AG09319 (cell line): ENCODE measurements around the gene CD81.

Experiments
- DNase-seq: peaks from one replicate; pipeline ENCODE4 v3.0.0-alpha.2; 2010; ENCODE audit warnings: low read depth; ENCODE audit errors: extremely low read depth
- CTCF ChIP-seq: IDR thresholded peaks from 2 replicates; pipeline ENCODE4 v1.5.1; 2011; ENCODE audit warnings: low read depth, mild to moderate bottlenecking, inconsistent platforms, low read length, moderate library complexity

Gene CD81

DNA sequence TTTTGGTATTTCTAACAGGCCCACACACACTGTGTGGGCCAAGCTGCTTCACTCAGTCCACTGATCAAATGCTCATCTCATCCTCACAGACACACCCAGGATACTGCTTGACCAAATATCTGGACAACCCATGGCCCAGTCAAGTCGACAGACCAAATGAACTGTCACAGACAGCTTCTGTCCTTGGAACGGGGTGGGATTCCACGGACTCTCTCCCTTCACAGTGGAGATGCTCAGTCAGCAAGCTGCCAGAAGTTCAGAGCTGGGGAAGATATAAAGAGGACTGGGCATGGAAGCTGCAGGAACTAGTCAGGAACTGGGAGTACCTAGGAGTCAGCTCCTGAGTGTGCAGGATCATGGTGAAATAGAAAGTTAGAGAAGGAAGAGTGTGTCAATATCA, 34.6 kb upstream of the CD81 start:
- TF ChIP-seq CTCF = no peak
- no peak for DNase-seq

- TF ChIP-seq CTCF = no peak
- DNase-seq = no peak
Measured at GRCh38 chr11:2342981-2343380, 34.1 kb upstream of the CD81 start.

GRCh38 chr11:2343502-2343901, 33.6 kb upstream of the CD81 start:
- no peak for TF ChIP-seq CTCF

DNA sequence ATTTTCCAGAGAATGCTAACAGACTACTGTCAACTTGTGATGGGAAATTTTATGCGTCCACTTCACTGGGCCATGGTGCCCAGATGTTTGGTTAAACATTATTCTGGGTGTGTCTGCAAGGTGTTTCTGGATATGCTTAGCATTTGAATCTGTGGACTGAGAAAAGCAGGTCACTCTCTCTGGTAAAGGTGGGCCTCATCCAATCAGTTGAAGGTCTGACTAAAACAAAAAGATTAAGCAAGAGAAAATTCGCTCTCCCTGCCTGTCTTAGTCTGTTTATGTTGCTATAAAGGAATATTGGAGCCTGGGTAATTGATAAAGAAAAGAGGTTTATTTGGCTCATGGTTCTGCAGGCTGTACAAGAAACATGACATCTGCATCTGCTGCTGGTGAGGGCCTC, 32.1 kb upstream of the CD81 start:
- DNase-seq = no peak
- no peak for TF ChIP-seq CTCF

More at GRCh38 chr11:2343502-2343901, 33.6 kb upstream of the CD81 start:
- no peak for DNase-seq

GRCh38 chr11:2346014-2346413, 31.1 kb upstream of the CD81 start:
- no peak for DNase-seq
- no peak for TF ChIP-seq CTCF

DNA sequence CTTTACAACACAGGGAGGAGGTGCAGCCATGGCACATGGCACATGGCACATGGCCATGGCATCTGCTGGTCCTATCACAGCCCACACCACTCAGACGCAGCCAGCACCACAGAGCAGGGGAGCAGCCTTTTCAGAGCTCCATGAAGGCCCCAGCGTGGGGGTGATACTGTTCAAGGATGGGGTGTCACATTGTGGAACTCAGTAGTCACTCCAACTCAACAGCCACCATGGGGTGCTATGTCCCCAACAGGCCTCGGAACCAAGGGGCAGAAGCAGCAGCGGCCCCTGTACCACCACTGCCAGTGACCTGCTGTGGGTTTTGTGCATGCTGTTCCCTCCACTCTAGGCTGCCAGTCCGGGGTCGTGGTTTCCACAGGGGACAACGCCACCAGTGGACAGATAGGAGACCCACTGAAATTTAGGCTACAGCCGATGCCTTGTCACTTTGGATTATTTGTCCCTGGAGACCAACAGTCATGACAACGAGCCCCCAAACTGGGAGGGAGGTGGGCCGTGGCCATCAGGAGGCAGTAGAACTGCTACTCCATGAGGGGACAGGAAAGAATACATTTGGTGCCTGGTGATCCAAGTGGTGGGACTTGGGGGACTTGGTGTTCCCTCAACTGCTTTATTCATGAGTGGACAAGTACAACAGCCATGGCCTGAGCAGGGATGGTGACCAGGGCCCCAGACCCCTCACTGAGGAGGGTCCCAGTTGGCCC, 30.4 kb upstream of the CD81 start:
- no peak for DNase-seq
- no peak for TF ChIP-seq CTCF

DNA sequence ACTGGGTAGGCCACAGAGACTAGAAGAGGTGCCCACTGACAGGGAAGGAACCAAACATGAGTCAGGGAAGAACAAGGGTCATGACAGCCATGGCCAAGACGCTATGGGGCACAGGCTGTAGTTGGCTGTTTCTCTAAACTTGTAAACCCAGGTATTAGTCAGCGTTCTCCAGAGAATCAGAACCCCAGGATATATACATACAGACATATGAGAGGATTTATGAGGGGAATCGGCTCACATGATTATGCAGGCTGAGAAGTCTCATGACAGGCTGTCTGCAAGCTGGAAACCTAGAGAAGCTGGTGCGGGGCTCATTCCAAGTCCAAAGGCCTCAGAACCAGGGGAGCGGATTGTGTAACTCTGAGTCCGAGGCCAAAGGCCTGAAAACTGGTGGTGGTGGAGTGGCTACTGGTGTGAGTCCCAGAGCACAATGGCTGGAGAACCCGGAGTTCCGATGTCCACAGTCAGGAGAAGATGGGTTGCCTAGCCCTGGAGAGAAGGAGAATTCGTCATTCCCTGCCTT, 29.7 kb upstream of the CD81 start:
- DNase-seq = no peak
- TF ChIP-seq CTCF = no peak
